ENCODE results near the gene MPZL2. TPM values are rescaled to one million over a fixed set of nuclear protein-coding genes. Genes with fewer than 3 reads are reported as not detected.

Gene MPZL2
- total RNA-seq, 2 experiments from 2014 or later: 8.2 to 9.2 TPM

DNA sequence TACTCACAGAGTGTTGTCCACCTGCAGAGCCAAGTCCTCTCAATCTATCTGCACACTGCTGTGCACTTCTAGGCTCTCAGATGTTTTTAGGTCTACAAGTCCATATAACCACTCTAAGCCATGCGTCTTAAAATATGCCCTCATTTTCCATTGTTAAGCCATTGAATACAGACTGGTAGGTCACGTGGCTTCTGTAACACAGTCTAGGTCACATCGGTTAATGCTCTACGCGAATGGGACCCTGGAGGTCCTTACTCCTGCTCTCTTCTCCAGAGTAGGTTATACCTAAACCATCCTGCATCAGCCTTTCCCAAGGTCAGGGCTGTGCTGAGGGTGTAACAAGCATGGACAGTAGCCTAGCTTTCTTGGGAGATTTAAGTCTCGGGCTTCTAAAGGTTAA lies 40.1 kb downstream of the MPZL2 start:
- POLR2A ChIA-PET: interaction anchor here (0.7 to 5.3 kb wide), 17 partner anchors 9 to 238 kb away, joined by 3 to 73 read pairs (median 4); partner anchors contain the start of genes CD3D, CD3E, CD3G and IL10RA
- Mint-ChIP-seq H3K4me3 (peak overlapping the region; percentile 90), H3K4me1 (peaks cover 80% of the 10 kb centered on the region), H3K9me3 (no peaks in the 10 kb centered on the region), H3K27ac (peak overlapping the region; percentile 93), H3K27me3 (no peaks in the 10 kb centered on the region), H3K36me3 (peaks cover 24% of the 10 kb centered on the region)
- ATAC-seq (ENCODE audit: low read depth) (peak; percentile 44), DNase-seq (no peak)

DNA sequence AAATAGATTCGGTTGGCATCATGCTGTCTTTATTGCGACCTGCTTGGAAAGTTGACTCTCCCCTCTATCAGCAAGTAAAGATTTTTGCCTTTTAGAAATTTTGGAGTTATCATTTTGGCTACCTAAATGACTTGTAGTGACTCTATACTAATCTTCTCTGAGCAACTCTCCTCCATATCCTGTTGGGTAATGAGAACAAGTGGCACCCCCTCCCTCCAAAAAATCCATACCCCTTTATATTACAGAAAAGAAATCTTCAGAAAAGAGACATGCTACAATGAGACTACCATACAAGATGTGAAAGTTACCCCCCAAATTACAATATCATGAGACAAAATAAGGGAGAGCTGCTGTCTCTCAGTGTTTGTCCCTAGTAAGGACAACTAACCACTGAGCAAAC lies 40.5 kb downstream of the MPZL2 start:
- DNase-seq: no peak
- H3K27me3 Mint-ChIP-seq: no peaks in the 10 kb centered on the region
- peak overlapping the region; percentile 90 for H3K4me3 Mint-ChIP-seq
- no peaks in the 10 kb centered on the region for H3K9me3 Mint-ChIP-seq
- POLR2A ChIA-PET: interaction anchor here (1.0 to 5.3 kb wide), 7 partner anchors 8 to 119 kb away, joined by 4 to 73 read pairs (median 39); partner anchors contain the start of genes CD3D, CD3E, CD3G and MPZL3
- peaks cover 83% of the 10 kb centered on the region for H3K4me1 Mint-ChIP-seq
- ATAC-seq (ENCODE audit: low read depth): peak; percentile 17
- peak overlapping the region; percentile 93 for H3K27ac Mint-ChIP-seq
- peaks cover 24% of the 10 kb centered on the region for H3K36me3 Mint-ChIP-seq

DNA sequence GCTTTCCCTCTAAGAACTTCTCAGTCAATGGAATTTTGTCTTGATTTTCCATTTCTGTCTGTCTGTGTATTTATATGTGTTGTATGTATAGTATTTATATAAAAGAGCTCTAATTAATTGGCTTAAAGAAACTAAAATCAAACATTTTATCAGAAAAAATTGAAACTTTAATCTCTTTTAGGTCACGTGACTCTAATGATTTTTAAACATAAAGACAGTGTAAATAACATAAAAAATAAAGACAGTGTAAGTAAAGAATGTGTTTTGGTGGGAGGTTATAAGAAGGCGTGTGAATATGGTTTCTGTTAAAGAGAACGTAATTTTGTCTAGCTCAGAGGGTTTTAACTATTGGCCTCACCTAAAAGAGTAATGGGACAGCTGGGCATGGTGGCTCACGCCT lies 41.7 kb downstream of the MPZL2 start:
- no peak for ATAC-seq (ENCODE audit: low read depth)
- DNase-seq: no peak
- H3K27me3 Mint-ChIP-seq: no peaks in the 10 kb centered on the region
- H3K4me1 Mint-ChIP-seq: peaks cover 82% of the 10 kb centered on the region
- H3K27ac Mint-ChIP-seq: peak overlapping the region; percentile 94
- H3K9me3 Mint-ChIP-seq: no peaks in the 10 kb centered on the region
- H3K4me3 Mint-ChIP-seq: peak overlapping the region; percentile 85
- peaks cover 27% of the 10 kb centered on the region for H3K36me3 Mint-ChIP-seq
- POLR2A ChIA-PET: interaction anchor here (0.7 to 12.2 kb wide), 7 partner anchors 9 to 120 kb away, joined by 3 to 118 read pairs (median 5); partner anchors contain the start of gene CD3D

DNA sequence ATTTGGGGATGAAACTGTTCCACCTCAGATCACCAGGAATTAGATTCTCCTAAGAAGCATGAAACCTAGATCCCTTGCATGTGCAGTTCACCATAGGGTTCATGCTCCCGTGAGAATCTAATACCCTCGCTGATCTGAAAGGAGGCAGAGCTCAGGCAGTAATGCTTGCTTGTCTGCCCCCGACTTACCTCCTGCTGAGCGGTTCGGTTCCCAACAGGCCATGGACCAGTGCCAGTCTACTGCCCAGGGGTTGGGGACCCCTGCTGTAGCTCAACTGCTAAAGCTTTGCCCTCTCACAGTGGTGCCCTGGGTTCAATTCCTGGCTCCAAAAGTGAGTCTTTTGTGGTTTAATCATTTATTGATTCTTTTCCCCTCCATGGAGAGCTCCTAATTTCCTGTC lies 42.7 kb downstream of the MPZL2 start:
- DNase-seq: no peak
- no peaks in the 10 kb centered on the region for H3K27me3 Mint-ChIP-seq
- H3K4me1 Mint-ChIP-seq: peaks cover 82% of the 10 kb centered on the region
- H3K9me3 Mint-ChIP-seq: no peaks in the 10 kb centered on the region
- H3K36me3 Mint-ChIP-seq: peaks cover 24% of the 10 kb centered on the region
- peak overlapping the region; percentile 85 for H3K4me3 Mint-ChIP-seq
- H3K27ac Mint-ChIP-seq: peak overlapping the region; percentile 94
- POLR2A ChIA-PET: interaction anchor here (0.6 to 12.2 kb wide), 9 partner anchors 9 to 1163 kb away, joined by 3 to 118 read pairs (median 5); partner anchors contain the start of genes CD3D and MPZL3
- no peak for ATAC-seq (ENCODE audit: low read depth)

DNA sequence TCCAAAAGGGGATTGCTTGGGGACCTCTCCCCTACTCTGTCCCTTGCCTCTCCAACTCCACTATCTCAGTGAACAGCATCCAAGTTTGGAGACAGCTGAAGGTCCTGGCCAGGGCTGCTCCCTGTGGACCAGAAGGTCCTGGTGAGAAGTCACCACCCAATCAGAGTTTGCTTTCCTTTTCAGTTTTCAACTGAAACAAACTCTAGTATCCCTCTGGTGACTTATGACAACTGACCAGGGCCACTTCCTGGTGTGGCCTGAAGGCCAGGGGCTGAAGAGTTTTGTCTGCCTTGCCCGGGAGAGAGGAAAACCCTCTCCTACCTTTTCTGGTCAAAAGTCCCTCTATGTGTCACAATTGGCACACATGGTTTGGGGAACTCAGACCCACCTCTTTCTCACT lies 44.4 kb downstream of the MPZL2 start:
- ATAC-seq (ENCODE audit: low read depth) (no peak), DNase-seq (no peak)
- H3K4me3 Mint-ChIP-seq: peak overlapping the region; percentile 85
- peaks cover 82% of the 10 kb centered on the region for H3K4me1 Mint-ChIP-seq
- H3K36me3 Mint-ChIP-seq: peaks cover 15% of the 10 kb centered on the region
- peak overlapping the region; percentile 94 for H3K27ac Mint-ChIP-seq
- POLR2A ChIA-PET: interaction anchor here (3.8 to 12.2 kb wide), 2 partner anchors 17 to 32 kb away, joined by 19 to 118 read pairs; partner anchors contain the start of gene MPZL3
- no peaks in the 10 kb centered on the region for H3K27me3 Mint-ChIP-seq
- H3K9me3 Mint-ChIP-seq: no peaks in the 10 kb centered on the region

DNA sequence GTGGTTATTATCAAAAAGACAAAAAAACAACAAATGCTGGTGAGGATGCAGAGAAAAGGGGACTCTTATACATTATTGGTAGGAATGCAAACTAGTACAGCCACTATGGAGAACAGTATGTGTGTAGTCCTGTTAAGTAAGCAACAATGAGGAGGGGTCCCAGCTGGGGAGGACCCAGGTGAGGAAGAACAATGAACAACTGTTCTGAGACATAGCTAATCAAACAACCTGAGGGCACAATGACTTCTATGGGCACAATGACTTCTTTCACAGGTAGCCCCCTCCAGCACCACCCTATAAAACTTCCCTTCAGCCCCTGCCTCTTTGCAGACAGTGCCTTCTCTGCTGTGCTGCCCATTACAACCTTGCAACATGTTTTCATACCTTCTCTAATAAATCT lies 44.9 kb downstream of the MPZL2 start:
- ATAC-seq (ENCODE audit: low read depth) (no peak), DNase-seq (no peak)
- H3K9me3 Mint-ChIP-seq: no peaks in the 10 kb centered on the region
- H3K4me3 Mint-ChIP-seq: peak overlapping the region; percentile 85
- peak overlapping the region; percentile 94 for H3K27ac Mint-ChIP-seq
- H3K4me1 Mint-ChIP-seq: peaks cover 85% of the 10 kb centered on the region
- POLR2A ChIA-PET: interaction anchor here (2.1 to 12.2 kb wide), 3 partner anchors 16 to 32 kb away, joined by 8 to 118 read pairs (median 19); partner anchors contain the start of gene MPZL3
- H3K27me3 Mint-ChIP-seq: no peaks in the 10 kb centered on the region
- peaks cover 15% of the 10 kb centered on the region for H3K36me3 Mint-ChIP-seq

DNA sequence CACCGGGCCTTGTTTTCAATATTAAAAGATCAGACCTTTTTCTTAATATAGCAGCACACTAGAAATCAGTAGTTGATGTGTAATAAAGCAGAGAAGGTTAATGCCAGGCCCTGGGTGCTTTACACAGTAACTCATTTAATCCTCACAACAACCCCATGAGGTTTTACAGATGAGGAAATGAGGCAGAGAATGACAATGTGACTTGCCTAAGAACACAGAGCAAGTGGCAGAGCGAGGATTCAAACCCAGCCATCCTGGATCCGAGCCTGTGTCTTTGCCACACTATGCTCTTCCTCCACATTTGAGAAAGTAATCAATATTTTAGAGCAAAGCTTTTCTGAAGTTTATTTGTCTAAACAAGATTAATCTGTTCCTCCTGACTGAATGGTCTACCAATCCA lies 46.5 kb downstream of the MPZL2 start:
- no peak for DNase-seq
- peak; percentile 27 for ATAC-seq (ENCODE audit: low read depth)
- H3K4me1 Mint-ChIP-seq: peaks cover 91% of the 10 kb centered on the region
- H3K36me3 Mint-ChIP-seq: peaks cover 22% of the 10 kb centered on the region
- no peaks in the 10 kb centered on the region for H3K9me3 Mint-ChIP-seq
- peak overlapping the region; percentile 82 for H3K4me3 Mint-ChIP-seq
- POLR2A ChIA-PET: interaction anchor here (1.1 to 12.2 kb wide), 5 partner anchors 8 to 142 kb away, joined by 4 to 118 read pairs (median 8); partner anchors contain the start of genes JAML and UBE4A
- peak overlapping the region; percentile 95 for H3K27ac Mint-ChIP-seq
- no peaks in the 10 kb centered on the region for H3K27me3 Mint-ChIP-seq

DNA sequence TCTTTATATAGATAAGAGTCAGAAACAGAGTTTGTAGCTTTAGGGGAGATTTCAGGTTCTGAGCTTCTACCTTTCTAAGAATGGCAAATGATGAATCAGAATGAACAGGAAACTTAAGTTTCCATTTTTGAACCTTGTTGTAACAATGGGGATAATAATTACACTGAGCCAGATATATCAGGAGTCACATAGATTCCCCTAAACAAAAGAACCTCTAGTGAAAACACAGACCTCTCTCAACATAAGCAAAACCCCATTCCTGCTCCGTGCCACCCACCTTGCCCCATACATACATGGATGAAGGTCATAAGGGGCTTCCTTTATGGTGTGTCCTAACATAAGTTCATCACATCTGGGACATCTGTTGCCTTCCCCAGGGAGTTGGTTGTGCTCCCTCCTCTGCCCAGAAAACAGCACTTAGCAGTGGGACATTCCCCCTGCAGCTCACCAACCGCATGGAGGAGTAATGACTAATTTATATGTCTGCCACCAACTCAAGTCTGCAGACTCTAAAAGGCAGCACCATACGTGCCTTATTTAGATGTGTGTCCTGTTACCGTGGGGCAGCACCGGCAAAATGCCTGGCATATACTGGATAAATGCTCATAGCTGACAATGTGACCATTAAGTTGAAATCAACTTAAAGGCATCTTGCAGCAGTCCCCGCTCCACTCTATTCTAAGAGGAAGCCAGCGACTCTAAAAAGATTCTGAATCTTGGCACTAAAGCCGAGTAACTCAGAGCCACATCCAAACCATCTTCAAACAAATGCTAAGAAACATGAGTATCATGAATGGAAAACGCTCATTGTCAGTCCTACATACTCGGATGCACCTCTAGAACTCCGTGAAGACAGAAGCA lies 47.2 kb downstream of the MPZL2 start:
- H3K36me3 Mint-ChIP-seq: peaks cover 29% of the 10 kb centered on the region
- no peaks in the 10 kb centered on the region for H3K27me3 Mint-ChIP-seq
- no peak for DNase-seq
- peaks cover 91% of the 10 kb centered on the region for H3K4me1 Mint-ChIP-seq
- H3K27ac Mint-ChIP-seq: peak overlapping the region; percentile 95
- no peaks in the 10 kb centered on the region for H3K9me3 Mint-ChIP-seq
- peak; percentile 50 for ATAC-seq (ENCODE audit: low read depth)
- H3K4me3 Mint-ChIP-seq: peak overlapping the region; percentile 82
- POLR2A ChIA-PET: interaction anchor here (0.9 to 12.2 kb wide), 13 partner anchors 9 to 143 kb away, joined by 3 to 118 read pairs (median 5); partner anchors contain the start of genes CD3D, JAML, MPZL2 and MPZL3

DNA sequence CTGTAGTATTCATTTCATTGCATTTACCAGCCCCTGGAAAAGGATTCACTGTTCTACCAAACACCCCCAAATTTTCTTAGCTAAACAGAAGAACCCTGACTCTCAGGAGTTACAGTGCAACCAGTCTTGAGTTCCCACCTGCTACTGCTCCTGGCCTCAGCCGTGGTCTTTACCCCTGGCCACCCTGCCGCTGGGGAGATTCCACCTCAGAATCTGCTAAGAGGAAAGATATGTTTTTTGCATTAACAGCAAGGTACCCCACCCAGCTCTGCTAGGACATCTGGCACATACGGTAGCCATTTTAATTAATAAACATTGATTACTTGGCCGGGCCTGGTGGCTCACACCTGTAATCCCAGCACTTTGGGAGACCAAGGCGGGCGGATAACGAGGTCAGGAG lies 48.3 kb downstream of the MPZL2 start:
- DNase-seq (no peak), ATAC-seq (ENCODE audit: low read depth) (no peak)
- H3K4me3 Mint-ChIP-seq: peak overlapping the region; percentile 82
- POLR2A ChIA-PET: interaction anchor here (0.7 to 12.2 kb wide), 9 partner anchors 9 to 130 kb away, joined by 3 to 118 read pairs (median 5); partner anchors contain the start of genes JAML and MPZL3
- H3K4me1 Mint-ChIP-seq: peaks cover 86% of the 10 kb centered on the region
- H3K27me3 Mint-ChIP-seq: no peaks in the 10 kb centered on the region
- H3K27ac Mint-ChIP-seq: peak overlapping the region; percentile 95
- peaks cover 39% of the 10 kb centered on the region for H3K36me3 Mint-ChIP-seq
- H3K9me3 Mint-ChIP-seq: no peaks in the 10 kb centered on the region

DNA sequence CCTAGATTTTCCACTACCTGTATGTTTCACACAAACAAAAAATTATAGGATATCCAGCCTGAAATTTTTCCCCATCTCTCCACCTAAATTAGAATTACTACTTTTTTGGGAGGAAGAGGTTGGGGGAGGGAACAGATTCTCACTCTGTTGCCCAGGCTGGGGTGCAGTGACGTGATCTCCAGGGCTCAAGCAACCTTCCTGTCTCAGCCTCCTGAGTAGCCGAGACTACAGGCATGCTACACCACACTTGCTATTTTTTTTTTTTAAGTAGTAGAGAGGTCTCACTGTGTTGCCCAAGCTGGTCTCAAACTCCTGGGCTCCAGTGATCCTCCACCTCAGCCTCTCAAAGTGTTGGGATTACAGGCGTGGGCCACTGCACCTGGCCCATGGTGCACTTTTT lies 48.8 kb downstream of the MPZL2 start:
- POLR2A ChIA-PET: interaction anchor here (1.3 to 12.2 kb wide), 8 partner anchors 9 to 130 kb away, joined by 4 to 118 read pairs (median 8); partner anchors contain the start of genes JAML and MPZL3
- Mint-ChIP-seq H3K4me3 (peak overlapping the region; percentile 82), H3K36me3 (peaks cover 44% of the 10 kb centered on the region)

DNA sequence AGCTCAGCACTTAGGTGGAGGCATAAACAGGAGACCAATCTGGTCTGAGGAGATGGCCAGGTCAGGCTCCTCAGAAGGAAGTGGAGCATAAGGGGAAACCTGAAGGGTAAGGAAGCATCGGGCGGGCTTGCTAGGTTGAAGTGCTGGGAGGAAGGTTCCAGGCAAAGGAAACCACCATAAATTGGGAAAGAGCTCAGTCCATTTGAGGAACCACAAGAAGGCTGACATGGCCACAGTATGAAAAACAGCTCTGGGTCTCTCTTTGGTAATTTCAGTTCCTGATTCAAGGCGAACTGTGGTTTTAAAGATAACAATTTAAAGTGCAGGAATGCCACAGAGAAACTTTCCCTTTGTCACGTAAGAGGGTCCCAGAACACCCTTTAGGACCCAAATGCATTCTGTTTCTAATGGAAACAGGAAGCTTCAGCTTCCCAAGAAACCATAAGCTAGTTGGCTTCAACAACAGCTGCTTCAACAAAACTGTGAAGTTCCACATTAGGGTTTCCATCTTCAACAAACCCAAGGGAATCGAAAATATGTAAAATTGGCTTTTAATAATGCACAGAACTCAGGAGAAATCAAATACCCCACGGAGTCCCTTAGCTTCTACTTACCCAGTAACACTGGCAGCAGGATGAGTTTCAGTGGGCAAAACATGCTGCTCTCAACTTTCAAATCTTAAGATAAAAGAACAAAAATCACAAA lies 49.7 kb downstream of the MPZL2 start:
- peaks cover 41% of the 10 kb centered on the region for H3K36me3 Mint-ChIP-seq
- no peak for ATAC-seq (ENCODE audit: low read depth)
- no peak for DNase-seq
- H3K4me1 Mint-ChIP-seq: peaks cover 78% of the 10 kb centered on the region
- H3K27me3 Mint-ChIP-seq: no peaks in the 10 kb centered on the region
- peak overlapping the region; percentile 82 for H3K4me3 Mint-ChIP-seq
- peak overlapping the region; percentile 95 for H3K27ac Mint-ChIP-seq
- H3K9me3 Mint-ChIP-seq: no peaks in the 10 kb centered on the region
- POLR2A ChIA-PET: interaction anchor here (0.9 to 12.2 kb wide), 7 partner anchors 8 to 37 kb away, joined by 4 to 118 read pairs (median 10); partner anchors contain the start of genes JAML and MPZL3

More for the DNA sequence above, 48.8 kb downstream of the MPZL2 start:
- Mint-ChIP-seq H3K4me1 (peaks cover 84% of the 10 kb centered on the region), H3K27ac (peak overlapping the region; percentile 95), H3K27me3 (no peaks in the 10 kb centered on the region), H3K9me3 (no peaks in the 10 kb centered on the region)
- DNase-seq (no peak), ATAC-seq (ENCODE audit: low read depth) (peak; percentile 73)

DNA sequence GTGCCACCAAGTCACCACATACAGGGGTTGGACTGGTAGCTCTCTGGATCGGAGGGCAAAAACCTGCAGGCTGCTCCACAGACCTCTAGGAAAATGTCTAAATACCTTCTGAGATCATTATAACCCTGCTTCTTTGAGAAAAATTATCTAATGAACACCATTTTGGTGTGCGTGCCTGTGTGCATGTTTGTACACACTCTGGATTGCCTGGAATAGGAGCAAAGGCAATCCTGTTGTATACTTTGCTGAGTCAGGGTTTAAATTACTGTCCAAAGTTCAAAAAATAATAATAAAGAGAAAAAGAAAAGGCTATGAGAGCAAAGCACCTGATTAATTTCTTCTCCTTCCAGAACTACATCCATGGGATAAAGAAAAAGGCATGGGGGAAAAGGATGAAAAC lies 50.3 kb downstream of the MPZL2 start:
- ATAC-seq (ENCODE audit: low read depth): no peak
- POLR2A ChIA-PET: interaction anchor here (1.3 to 12.2 kb wide), 7 partner anchors 8 to 38 kb away, joined by 4 to 118 read pairs (median 11); partner anchors contain the start of genes JAML and MPZL3
- Mint-ChIP-seq H3K4me3 (peak overlapping the region; percentile 82), H3K36me3 (peaks cover 46% of the 10 kb centered on the region), H3K4me1 (peaks cover 76% of the 10 kb centered on the region), H3K27me3 (no peaks in the 10 kb centered on the region), H3K27ac (peak overlapping the region; percentile 95), H3K9me3 (no peaks in the 10 kb centered on the region)
- no peak for DNase-seq
